Activated CD8-positive, alpha-beta memory T cell treated with anti-CD3 and anti-CD28 coated beads for 24 hours (primary cell): ENCODE data around the gene MAPK9.
A peak's percentile ranks its signal among the peaks of the same experiment; 100 is the strongest.

Source experiments
- DNase-seq: peaks from one replicate; pipeline ENCODE4 v3.0.0-alpha.2; 2020

Gene MAPK9

GRCh38 chr5:180201051-180201987 is 90.6 kb downstream of the MAPK9 start:
- no peak for DNase-seq

DNA sequence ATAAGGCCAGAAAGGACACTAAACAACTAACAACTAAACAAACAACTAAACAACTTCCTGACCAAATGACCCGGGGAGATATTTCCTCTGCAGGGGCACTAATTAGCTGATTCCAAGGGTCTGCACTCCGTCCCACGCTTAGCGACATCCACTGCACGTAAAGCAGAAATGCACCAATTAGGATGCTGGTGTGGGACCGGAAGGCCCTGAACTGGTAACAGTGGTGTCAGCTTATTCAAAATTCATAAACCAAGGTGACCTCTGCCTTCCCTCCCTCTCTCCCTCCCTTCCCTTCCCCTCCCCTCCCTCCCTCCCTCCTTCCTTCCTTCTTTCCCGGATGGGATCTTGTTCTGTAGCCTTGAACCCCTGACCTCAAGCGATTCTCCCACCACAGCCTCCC is 92.5 kb downstream of the MAPK9 start:
- peak; percentile 28 for DNase-seq

DNA sequence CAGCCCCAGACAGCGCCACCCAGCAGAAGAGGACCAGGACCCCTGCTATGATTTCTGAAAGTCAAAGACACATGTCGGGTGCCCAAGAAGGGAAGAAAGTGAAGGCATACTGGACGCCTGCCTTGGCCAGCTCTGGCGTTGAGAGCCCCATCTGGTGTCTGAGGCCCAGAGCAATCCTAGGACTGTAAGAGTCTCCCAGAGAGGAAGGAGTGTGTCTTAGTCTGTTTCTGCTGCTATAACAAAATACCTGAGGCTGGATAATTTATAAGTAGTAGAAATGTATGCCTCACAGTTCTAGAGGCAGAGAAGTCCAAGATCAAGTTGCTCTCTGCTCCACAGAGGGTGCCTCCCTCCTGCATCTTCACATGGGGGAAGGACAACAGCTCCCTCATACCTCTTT is 93.7 kb downstream of the MAPK9 start:
- no peak for DNase-seq

DNA sequence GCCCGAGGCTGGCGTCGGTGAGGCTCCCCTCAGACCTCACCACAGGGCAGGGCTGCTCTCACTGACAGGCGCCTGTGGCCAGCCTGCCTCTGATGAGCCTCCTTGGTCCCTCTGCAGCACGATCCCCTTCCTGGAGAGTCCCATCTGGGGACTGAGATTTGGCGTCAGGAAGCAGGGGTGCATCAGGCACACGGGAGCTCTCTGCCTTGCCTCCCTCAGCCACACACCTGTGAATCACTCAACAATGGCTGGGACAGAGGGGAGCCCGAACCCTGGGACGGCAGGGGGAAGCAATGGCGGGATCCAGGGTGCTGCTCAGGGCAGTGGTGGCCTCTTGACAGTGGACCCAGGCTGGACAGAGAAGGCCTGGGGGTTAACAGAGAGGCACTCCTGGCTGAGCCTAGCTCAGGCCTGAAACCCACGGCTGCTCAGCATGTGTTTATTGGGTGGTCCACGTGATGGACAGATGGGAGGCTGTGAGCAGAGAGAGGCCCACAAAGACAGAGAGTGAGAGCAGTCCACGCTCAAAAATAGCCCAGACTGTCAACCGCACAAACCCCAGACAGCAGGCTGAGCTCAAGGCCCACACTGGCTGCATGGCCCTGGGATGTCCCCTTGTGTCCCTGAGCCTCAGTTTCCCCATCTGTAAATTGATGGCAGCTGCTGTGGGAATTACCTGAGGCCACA is 94.7 kb downstream of the MAPK9 start:
- DNase-seq, result peak; percentile 26

- peak; percentile 42 for DNase-seq
Observed at GRCh38 chr5:180194410-180195345, 97.2 kb downstream of the MAPK9 start.

DNA sequence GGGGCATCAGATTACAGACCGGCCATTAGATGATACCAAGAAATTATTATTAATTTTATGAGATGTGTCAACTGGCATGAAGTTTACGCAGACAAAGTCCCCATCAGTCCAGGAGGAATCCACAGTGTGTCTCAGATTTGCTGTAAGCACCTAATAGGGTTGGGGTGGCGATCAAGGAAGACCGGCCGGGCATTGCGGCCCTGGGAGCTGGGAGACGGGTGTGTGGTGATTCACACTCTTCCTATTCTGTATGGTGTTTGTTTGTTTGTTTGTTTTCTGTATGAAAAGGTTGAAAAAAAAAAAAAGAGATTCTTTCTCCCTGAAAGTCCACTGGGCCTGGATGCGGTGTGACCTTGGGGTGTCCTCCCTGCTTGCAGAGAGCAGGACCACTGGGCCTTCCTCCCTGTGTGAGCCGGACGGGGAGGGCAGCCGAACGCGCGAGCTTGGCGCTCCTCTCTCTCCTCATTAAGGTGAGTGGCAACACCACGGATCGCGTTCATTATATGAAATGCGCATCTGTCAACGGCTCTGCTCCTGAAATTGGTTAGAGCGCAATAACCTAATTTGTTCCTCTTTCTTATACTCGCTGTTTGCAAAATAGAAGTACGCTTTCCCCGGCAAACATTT is 98.0 kb downstream of the MAPK9 start:
- peak; percentile 21 for DNase-seq

DNA sequence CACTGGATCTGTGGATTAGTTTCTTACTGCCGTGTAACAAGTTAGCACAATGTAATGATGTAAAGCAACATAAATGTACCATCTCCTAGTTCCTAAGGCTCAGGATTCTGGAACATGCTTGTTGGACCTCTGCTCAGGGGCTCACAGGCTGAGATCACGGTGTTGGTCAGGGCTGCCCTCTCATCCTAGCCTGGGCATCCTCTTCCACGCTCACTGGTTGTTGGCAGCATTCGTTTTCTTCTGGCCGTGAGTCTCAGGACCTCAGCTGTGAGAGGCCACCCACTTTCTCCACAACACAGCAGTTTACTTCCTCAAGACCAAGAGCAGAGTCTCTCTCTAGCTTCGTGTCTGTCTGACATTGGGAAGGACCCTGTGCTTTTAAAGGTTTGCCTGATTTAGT is 100.2 kb downstream of the MAPK9 start:
- peak; percentile 17 for DNase-seq

GRCh38 chr5:180187767-180188166 is 104.1 kb downstream of the MAPK9 start:
- DNase-seq, result no peak
